IgD-negative memory B cell (primary cell): ENCODE measurements around the gene COX19. TPM values are rescaled to one million over a fixed set of nuclear protein-coding genes. Genes with fewer than 3 reads are reported as not detected.

Experiments used
- H3K27ac Mint-ChIP-seq, 3 donors: one replicate each; pipeline ENCODE4 v1.8.0; 2020 to 2022; ENCODE audit warnings: mild to moderate bottlenecking in 3 of 3, mixed read lengths in 3 of 3, moderate library complexity in 1 of 3
- H3K27me3 Mint-ChIP-seq: one replicate; pipeline ENCODE4 v1.8.0; 2021; ENCODE audit warnings: mixed read lengths
- H3K36me3 Mint-ChIP-seq: one replicate; pipeline ENCODE4 v1.8.0; 2020; ENCODE audit warnings: mild to moderate bottlenecking, mixed read lengths
- H3K4me1 Mint-ChIP-seq, 3 donors: one replicate each; pipeline ENCODE4 v1.8.0; 2020 to 2022; ENCODE audit warnings: mixed read lengths in 3 of 3, mild to moderate bottlenecking in 1 of 3
- H3K4me3 Mint-ChIP-seq, 4 donors: one replicate each; pipeline ENCODE4 v1.8.0; 2020 to 2022; ENCODE audit warnings: mild to moderate bottlenecking in 4 of 4, mixed read lengths in 4 of 4, moderate library complexity in 3 of 4
- H3K9me3 Mint-ChIP-seq, 3 donors: one replicate each; pipeline ENCODE4 v1.8.0; 2020 to 2021; ENCODE audit warnings: mixed read lengths in 3 of 3, mild to moderate bottlenecking in 1 of 3
- polyA plus RNA-seq: library from polyadenylated mRNA; unstranded; fragments of 300-500 nt; fragmentation: Illumina TruSeq; gene quantifications from one replicate; pipeline ENCODE4 v1.2.3, GENCODE V29; 2021

Gene COX19
- polyA plus RNA-seq, 1 donor from 2014 or later = 26.7 TPM

- no peak overlapping the region for H3K4me3 Mint-ChIP-seq
- peaks cover 2% of the 10 kb centered on the region for H3K36me3 Mint-ChIP-seq
- peaks cover 3 to 6% (median 3%) of the 10 kb centered on the region in 3 donors for H3K4me1 Mint-ChIP-seq
- H3K27ac Mint-ChIP-seq = no peak overlapping the region
- no peaks in the 10 kb centered on the region for H3K9me3 Mint-ChIP-seq
- peaks cover 14% of the 10 kb centered on the region for H3K27me3 Mint-ChIP-seq
These were observed 15.1 kb upstream of the COX19 start for GRCh38 chr7:990352-990932.

GRCh38 chr7:988963-989529 lies 13.7 kb upstream of the COX19 start:
- Mint-ChIP-seq H3K27ac (no peak overlapping the region), H3K9me3 (no peaks in the 10 kb centered on the region), H3K4me3 (no peak overlapping the region), H3K36me3 (no peaks in the 10 kb centered on the region), H3K4me1 (peaks cover 2 to 3% (median 3%) of the 10 kb centered on the region in 3 donors), H3K27me3 (peaks cover 14% of the 10 kb centered on the region)

- peaks cover 14% of the 10 kb centered on the region for H3K27me3 Mint-ChIP-seq
- H3K27ac Mint-ChIP-seq = no peak overlapping the region
- H3K4me1 Mint-ChIP-seq = peaks cover 2 to 3% (median 3%) of the 10 kb centered on the region in 3 donors
- no peaks in the 10 kb centered on the region for H3K36me3 Mint-ChIP-seq
- H3K9me3 Mint-ChIP-seq = no peaks in the 10 kb centered on the region
- H3K4me3 Mint-ChIP-seq = peak overlapping the region in 1 of 4 donors; percentile 8
These were observed 13.1 kb upstream of the COX19 start for GRCh38 chr7:988426-988911.

- no peak overlapping the region for H3K4me3 Mint-ChIP-seq
- H3K27me3 Mint-ChIP-seq = peaks cover 11% of the 10 kb centered on the region
- no peak overlapping the region for H3K27ac Mint-ChIP-seq
- no peaks in the 10 kb centered on the region for H3K9me3 Mint-ChIP-seq
- no peaks in the 10 kb centered on the region for H3K36me3 Mint-ChIP-seq
- H3K4me1 Mint-ChIP-seq = peaks cover 0 to under 1% (median under 1%) of the 10 kb centered on the region in 3 donors
These were observed 12.6 kb upstream of the COX19 start for GRCh38 chr7:987909-988308.

- no peak overlapping the region for H3K27ac Mint-ChIP-seq
- H3K36me3 Mint-ChIP-seq = no peaks in the 10 kb centered on the region
These were observed 11.7 kb upstream of the COX19 start for GRCh38 chr7:986766-987751.

GRCh38 chr7:985915-986741 lies 10.8 kb upstream of the COX19 start:
- Mint-ChIP-seq H3K27ac (no peak overlapping the region), H3K4me1 (no peaks in the 10 kb centered on the region), H3K27me3 (peaks cover 10% of the 10 kb centered on the region), H3K36me3 (no peaks in the 10 kb centered on the region), H3K9me3 (no peaks in the 10 kb centered on the region), H3K4me3 (no peak overlapping the region)

More at GRCh38 chr7:986766-987751, 11.7 kb upstream of the COX19 start:
- H3K9me3 Mint-ChIP-seq = no peaks in the 10 kb centered on the region
- no peaks in the 10 kb centered on the region for H3K4me1 Mint-ChIP-seq
- H3K27me3 Mint-ChIP-seq = peaks cover 11% of the 10 kb centered on the region
- no peak overlapping the region for H3K4me3 Mint-ChIP-seq

- no peak overlapping the region for H3K27ac Mint-ChIP-seq
- no peaks in the 10 kb centered on the region for H3K36me3 Mint-ChIP-seq
- H3K4me1 Mint-ChIP-seq = peaks cover 0 to 3% (median 3%) of the 10 kb centered on the region in 3 donors
- H3K9me3 Mint-ChIP-seq = no peaks in the 10 kb centered on the region
- H3K4me3 Mint-ChIP-seq = no peak overlapping the region
- peaks cover 11% of the 10 kb centered on the region for H3K27me3 Mint-ChIP-seq
These were observed 9.7 kb upstream of the COX19 start for GRCh38 chr7:985127-985416.

- Mint-ChIP-seq H3K27ac (no peak overlapping the region), H3K27me3 (peaks cover 11% of the 10 kb centered on the region), H3K4me3 (no peak overlapping the region), H3K4me1 (peaks cover 0 to 3% (median 3%) of the 10 kb centered on the region in 3 donors), H3K9me3 (no peaks in the 10 kb centered on the region), H3K36me3 (no peaks in the 10 kb centered on the region)
These were observed 9.2 kb upstream of the COX19 start for GRCh38 chr7:984361-985126.

- H3K9me3 Mint-ChIP-seq = no peaks in the 10 kb centered on the region
- no peaks in the 10 kb centered on the region for H3K36me3 Mint-ChIP-seq
- H3K27ac Mint-ChIP-seq = no peak overlapping the region
- no peak overlapping the region for H3K4me3 Mint-ChIP-seq
- H3K4me1 Mint-ChIP-seq = peaks cover 0 to 3% (median 3%) of the 10 kb centered on the region in 3 donors
- H3K27me3 Mint-ChIP-seq = peaks cover 11% of the 10 kb centered on the region
These were observed 8.3 kb upstream of the COX19 start for GRCh38 chr7:983616-984071.

DNA sequence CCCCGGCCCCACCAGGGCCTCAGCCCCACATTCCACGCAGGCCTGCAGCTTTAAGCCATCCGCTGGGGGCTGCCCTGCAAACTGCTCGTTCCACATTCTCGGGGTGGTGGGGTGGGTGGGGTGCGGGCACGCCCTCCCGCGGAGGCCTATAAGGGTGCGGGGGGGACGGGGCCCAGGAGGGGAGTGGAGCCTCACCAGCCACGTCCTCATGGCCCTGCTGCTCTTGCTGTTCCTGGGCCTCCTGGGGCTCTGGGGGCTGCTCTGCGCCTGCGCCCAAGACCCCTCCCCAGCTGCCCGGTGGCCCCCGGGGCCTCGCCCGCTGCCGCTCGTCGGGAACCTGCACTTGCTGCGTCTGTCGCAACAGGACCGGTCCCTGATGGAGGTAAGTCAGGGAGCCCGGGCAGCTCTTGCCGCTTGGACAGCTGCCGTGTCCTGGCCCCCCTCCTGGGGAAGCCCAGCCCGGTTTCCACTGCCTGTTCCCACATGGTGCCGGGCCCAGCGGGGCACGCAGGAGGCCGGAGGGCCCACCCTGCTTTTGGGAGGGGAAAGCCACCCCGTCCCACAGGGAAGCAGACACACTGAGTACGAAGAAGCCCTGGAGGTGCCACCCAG lies 7.8 kb upstream of the COX19 start, which contains the start of gene CYP2W1:
TSS of gene CYP2W1 (plus strand) at position 178 of the 612 bp plus-strand sequence. CDS start at position 209, 31 bp downstream.
- Mint-ChIP-seq H3K4me3 (no peak within 1 kb of the TSS), H3K36me3 (no peaks in the 10 kb centered on the region), H3K9me3 (no peaks in the 10 kb centered on the region), H3K4me1 (peaks cover 0 to 3% (median 3%) of the 10 kb centered on the region in 3 donors), H3K27ac (no peak within 1 kb of the TSS), H3K27me3 (peaks cover 11% of the 10 kb centered on the region)

DNA sequence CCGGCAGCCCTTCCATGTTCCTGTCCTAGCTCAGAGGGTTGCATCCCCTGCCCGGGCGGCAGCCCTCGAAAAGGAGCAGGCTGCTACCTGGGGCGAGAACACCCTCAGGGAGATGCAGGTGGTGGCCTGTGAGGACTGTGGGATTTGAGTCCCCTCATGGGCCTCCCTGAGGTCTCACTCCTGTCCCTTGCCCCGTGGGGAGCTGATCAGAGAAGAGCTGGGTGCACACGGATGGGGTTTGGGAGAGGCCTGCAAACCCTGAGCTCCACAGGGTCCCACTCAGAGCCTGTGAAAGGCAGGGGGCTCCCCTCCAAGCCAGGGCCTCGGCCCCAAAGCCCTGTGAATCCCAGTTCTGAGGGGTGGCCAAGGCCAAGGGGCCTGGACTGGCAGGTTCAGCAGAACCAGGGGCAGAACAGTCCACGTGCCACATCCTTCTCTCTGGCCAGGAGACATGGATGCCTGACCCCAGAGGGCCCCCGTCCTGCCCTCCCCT lies 7.2 kb upstream of the COX19 start:
- Mint-ChIP-seq H3K27ac (no peak overlapping the region), H3K4me1 (peaks cover 3 to 4% (median 3%) of the 10 kb centered on the region in 3 donors), H3K36me3 (no peaks in the 10 kb centered on the region), H3K9me3 (no peaks in the 10 kb centered on the region), H3K27me3 (peaks cover 11% of the 10 kb centered on the region), H3K4me3 (no peak overlapping the region)

DNA sequence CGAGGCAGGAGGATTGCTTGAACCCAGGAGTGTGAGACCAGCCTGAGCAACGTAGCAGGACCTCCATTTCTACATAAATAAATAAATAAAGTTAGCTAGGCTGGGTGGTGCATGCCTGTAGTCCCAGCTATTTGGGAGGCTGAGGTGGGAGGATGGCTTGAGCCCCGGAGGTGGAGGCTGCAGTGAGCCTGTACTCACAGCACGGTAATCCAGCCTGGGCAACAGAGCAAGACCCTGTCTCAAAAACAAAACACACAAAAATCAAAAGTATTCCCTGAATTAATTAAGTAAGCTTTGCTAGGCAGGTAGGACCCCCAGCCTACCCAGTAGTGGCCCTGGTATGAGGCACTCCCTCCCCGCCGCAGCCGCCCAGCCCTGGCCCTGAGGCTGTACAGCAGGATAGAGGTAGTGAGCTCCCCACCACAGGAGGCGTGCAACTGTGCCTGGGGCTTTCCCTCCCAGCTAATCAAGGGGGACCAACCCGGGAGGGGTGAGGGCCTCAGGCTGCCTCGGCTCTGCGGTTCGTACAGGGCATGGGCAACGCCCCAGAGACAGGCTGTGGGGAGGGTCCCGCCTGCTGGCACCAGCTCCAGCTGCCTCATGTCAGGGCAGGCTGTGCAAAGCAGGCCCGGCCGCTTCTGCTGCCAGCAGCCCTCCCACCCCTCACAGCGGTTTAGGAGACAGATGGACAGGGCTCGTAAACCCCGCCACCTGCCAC lies 6.6 kb upstream of the COX19 start:
- Mint-ChIP-seq H3K27ac (no peak overlapping the region), H3K27me3 (peaks cover 11% of the 10 kb centered on the region), H3K36me3 (no peaks in the 10 kb centered on the region), H3K9me3 (no peaks in the 10 kb centered on the region), H3K4me3 (no peak overlapping the region), H3K4me1 (peaks cover 3 to 4% (median 3%) of the 10 kb centered on the region in 3 donors)
